ENCODE measurements around the gene MEF2D. TPM values are rescaled to one million over a fixed set of nuclear protein-coding genes. Genes with fewer than 3 reads are reported as not detected.
A peak's percentile ranks its signal among the peaks of the same experiment; 100 is the strongest.

The MEF2D gene
- total RNA-seq, 1 experiment from 2014 or later, result 54.1 TPM

DNA sequence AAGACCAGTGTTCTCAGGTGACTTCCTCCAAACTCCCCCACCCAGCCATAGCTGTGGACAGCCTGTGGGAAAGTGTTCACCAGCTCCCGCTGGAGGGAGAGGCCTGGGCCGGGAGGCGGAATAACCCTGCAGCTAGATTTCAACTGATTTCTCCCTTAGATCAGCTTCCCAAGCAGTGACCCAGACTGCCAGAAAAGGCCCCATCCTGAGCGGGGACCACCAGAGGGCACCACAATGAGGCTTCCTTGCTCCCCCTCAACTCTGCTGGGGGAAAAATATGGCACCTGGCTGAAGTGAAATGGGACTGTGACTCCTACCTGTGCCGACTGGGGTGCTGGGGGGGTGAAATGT lies 80.7 kb downstream of the MEF2D start:
- no peak overlapping the region for H3K27ac Mint-ChIP-seq (ENCODE audit: unreplicated experiment)
- TF ChIP-seq, protein P1, sequence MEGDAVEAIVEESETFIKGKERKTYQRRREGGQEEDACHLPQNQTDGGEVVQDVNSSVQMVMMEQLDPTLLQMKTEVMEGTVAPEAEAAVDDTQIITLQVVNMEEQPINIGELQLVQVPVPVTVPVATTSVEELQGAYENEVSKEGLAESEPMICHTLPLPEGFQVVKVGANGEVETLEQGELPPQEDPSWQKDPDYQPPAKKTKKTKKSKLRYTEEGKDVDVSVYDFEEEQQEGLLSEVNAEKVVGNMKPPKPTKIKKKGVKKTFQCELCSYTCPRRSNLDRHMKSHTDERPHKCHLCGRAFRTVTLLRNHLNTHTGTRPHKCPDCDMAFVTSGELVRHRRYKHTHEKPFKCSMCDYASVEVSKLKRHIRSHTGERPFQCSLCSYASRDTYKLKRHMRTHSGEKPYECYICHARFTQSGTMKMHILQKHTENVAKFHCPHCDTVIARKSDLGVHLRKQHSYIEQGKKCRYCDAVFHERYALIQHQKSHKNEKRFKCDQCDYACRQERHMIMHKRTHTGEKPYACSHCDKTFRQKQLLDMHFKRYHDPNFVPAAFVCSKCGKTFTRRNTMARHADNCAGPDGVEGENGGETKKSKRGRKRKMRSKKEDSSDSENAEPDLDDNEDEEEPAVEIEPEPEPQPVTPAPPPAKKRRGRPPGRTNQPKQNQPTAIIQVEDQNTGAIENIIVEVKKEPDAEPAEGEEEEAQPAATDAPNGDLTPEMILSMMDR (IDR thresholded peaks at IDR 0.05; ENCODE audit: unreplicated experiment), result no peak
- intact Hi-C loops (cut with micrococcal nuclease; ENCODE audit: unreplicated experiment), result no loop called here
- H3K27me3 Mint-ChIP-seq (ENCODE audit: unreplicated experiment), result peaks cover 100% of the 10 kb centered on the region
- peak overlapping the region; percentile 76 for H3K4me3 Mint-ChIP-seq (ENCODE audit: low read depth, unreplicated experiment)
- no peak for DNase-seq
- no peaks in the 10 kb centered on the region for H3K9me3 Mint-ChIP-seq (ENCODE audit: low read depth, unreplicated experiment)
- H3K4me1 Mint-ChIP-seq (ENCODE audit: low read depth, unreplicated experiment), result peaks cover 39% of the 10 kb centered on the region
- no TSS peak for BruUV-seq (replicated peaks)
- H3K36me3 Mint-ChIP-seq (ENCODE audit: insufficient read depth, unreplicated experiment), result peaks cover 26% of the 10 kb centered on the region
- CTCF ChIA-PET, result interaction anchor here (0.6 kb wide), 1 partner anchor 149 kb away, joined by 5 read pairs; no protein-coding TSS in a partner anchor

GRCh38 chr1:156418416-156419070 lies 82.0 kb downstream of the MEF2D start:
- Mint-ChIP-seq H3K4me1 (ENCODE audit: low read depth, unreplicated experiment) (peaks cover 39% of the 10 kb centered on the region), H3K4me3 (ENCODE audit: low read depth, unreplicated experiment) (no peak overlapping the region), H3K9me3 (ENCODE audit: low read depth, unreplicated experiment) (no peaks in the 10 kb centered on the region), H3K27ac (ENCODE audit: unreplicated experiment) (no peak overlapping the region), H3K27me3 (ENCODE audit: unreplicated experiment) (peaks cover 96% of the 10 kb centered on the region), H3K36me3 (ENCODE audit: insufficient read depth, unreplicated experiment) (peaks cover 26% of the 10 kb centered on the region)
- no peak for DNase-seq
- CTCF ChIA-PET, result interaction anchor here (0.9 to 1.2 kb wide), 2 partner anchors 9 to 33 kb away, joined by 3 read pairs; no protein-coding TSS in a partner anchor
- intact Hi-C loops (cut with micrococcal nuclease; ENCODE audit: unreplicated experiment), result no loop called here
- no TSS peak for BruUV-seq (replicated peaks)
- TF ChIP-seq, protein P1 (IDR thresholded peaks at IDR 0.05; ENCODE audit: unreplicated experiment), result no peak

DNA sequence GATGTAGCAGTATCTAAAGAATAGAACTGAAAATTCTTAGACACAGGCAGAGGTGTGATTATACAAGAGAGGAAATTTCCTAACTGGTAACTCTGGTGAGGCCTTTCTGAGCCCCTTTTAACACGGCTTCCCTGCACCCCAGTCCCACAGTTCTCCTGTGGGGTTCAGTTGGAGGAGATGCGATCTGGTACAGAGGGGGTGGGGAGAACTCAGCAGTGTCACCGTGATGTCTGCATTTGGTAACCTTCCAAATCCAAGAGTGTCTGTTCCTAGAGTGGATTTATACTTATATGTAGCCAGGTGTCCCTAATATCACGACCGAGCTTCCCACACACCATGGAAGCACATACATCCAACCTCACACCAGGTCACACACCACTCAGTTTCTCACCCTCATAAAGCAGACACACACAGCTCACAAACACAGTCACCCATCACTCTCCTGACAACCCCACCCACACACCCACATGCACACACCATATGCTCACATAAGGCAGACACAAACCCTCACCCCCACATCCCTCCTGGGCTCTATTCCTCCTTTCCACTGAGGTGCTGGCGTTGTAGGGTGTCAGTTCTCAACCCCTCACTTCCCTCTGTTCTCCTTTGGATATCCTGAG lies 83.1 kb downstream of the MEF2D start:
- Mint-ChIP-seq H3K36me3 (ENCODE audit: insufficient read depth, unreplicated experiment) (peaks cover 25% of the 10 kb centered on the region), H3K4me1 (ENCODE audit: low read depth, unreplicated experiment) (peaks cover 35% of the 10 kb centered on the region), H3K27me3 (ENCODE audit: unreplicated experiment) (peaks cover 91% of the 10 kb centered on the region), H3K4me3 (ENCODE audit: low read depth, unreplicated experiment) (no peak overlapping the region), H3K27ac (ENCODE audit: unreplicated experiment) (no peak overlapping the region), H3K9me3 (ENCODE audit: low read depth, unreplicated experiment) (no peaks in the 10 kb centered on the region)
- TF ChIP-seq, protein P1 (IDR thresholded peaks at IDR 0.05; ENCODE audit: unreplicated experiment), result no peak
- no peak for DNase-seq
- BruUV-seq (replicated peaks), result no TSS peak
- CTCF ChIA-PET, result interaction anchor here (1.2 kb wide), 1 partner anchor 8 kb away, joined by 3 read pairs; no protein-coding TSS in a partner anchor
- intact Hi-C loops (cut with micrococcal nuclease; ENCODE audit: unreplicated experiment), result no loop called here

GRCh38 chr1:156416993-156417392 lies 83.6 kb downstream of the MEF2D start:
- H3K36me3 Mint-ChIP-seq (ENCODE audit: insufficient read depth, unreplicated experiment), result peaks cover 20% of the 10 kb centered on the region
- peaks cover 91% of the 10 kb centered on the region for H3K27me3 Mint-ChIP-seq (ENCODE audit: unreplicated experiment)
- H3K9me3 Mint-ChIP-seq (ENCODE audit: low read depth, unreplicated experiment), result no peaks in the 10 kb centered on the region
- intact Hi-C loops (cut with micrococcal nuclease; ENCODE audit: unreplicated experiment), result no loop called here
- DNase-seq, result no peak
- peaks cover 30% of the 10 kb centered on the region for H3K4me1 Mint-ChIP-seq (ENCODE audit: low read depth, unreplicated experiment)
- H3K27ac Mint-ChIP-seq (ENCODE audit: unreplicated experiment), result no peak overlapping the region
- TF ChIP-seq, protein P1 (IDR thresholded peaks at IDR 0.05; ENCODE audit: unreplicated experiment), result no peak
- BruUV-seq (replicated peaks), result no TSS peak
- no peak overlapping the region for H3K4me3 Mint-ChIP-seq (ENCODE audit: low read depth, unreplicated experiment)
- CTCF ChIA-PET, result no interaction called here
